Sigmoid colon (tissue), 7 donors: ENCODE data around the gene MARVELD2. TPM values are rescaled to one million over a fixed set of nuclear protein-coding genes. Genes with fewer than 3 reads are reported as not detected.

Experiments used
- DNase-seq: peaks from one replicate; pipeline ENCODE4 v3.0.0-alpha.2; 2019
- H3K27ac ChIP-seq, 4 donors: fragments of 200-600 bp; sonication (generic); one replicate each; pipeline ENCODE4 v1.5.1; 2016 to 2019; ENCODE audit warnings: mild to moderate bottlenecking in 1 of 4
- H3K27me3 ChIP-seq, 3 donors: fragments of 200-600 bp; sonication (generic); one replicate each; pipeline ENCODE4 v1.5.1; 2019; ENCODE audit warnings: mild to moderate bottlenecking in 1 of 3
- H3K36me3 ChIP-seq, 4 donors: fragments of 200-600 bp; sonication (generic); one replicate each; pipeline ENCODE4 v1.5.1; 2016 to 2019
- H3K4me1 ChIP-seq, 4 donors: fragments of 200-600 bp; sonication (generic); one replicate each; pipeline ENCODE4 v1.5.1; 2017 to 2019
- H3K4me3 ChIP-seq, 4 donors: fragments of 200-600 bp; sonication (generic); one replicate each; pipeline ENCODE4 v1.5.1; 2017 to 2019; ENCODE audit warnings: mild to moderate bottlenecking in 2 of 4, moderate library complexity in 1 of 4
- H3K9me3 ChIP-seq, 4 donors: fragments of 200-600 bp in 3 of 4; sonication (generic) in 3 of 4; one replicate each; pipeline versions ENCODE4 v1.5.1 to v1.6.1; 2013 to 2019
- CTCF ChIP-seq, 4 experiments: fragments of 450-650 bp in 3 of 4; fragments of 200-600 bp in 1 of 4; IDR thresholded peaks; one replicate each; pipeline ENCODE4 v1.5.1; 2016 to 2019; ENCODE audit warnings: antibody characterized with exemption in 4 of 4, mild to moderate bottlenecking in 3 of 4, moderate library complexity in 2 of 4
- EP300 ChIP-seq, 4 donors: sonication (generic); formaldehyde crosslinking; IDR thresholded peaks; one replicate each; pipeline ENCODE4 v1.6.1; 2017; ENCODE audit warnings: antibody characterized with exemption in 4 of 4
- POLR2A ChIP-seq, 2 donors: fragments of 450-650 bp; IDR thresholded peaks; one replicate each; pipeline ENCODE4 v1.6.1; 2016; ENCODE audit warnings: antibody characterized with exemption in 2 of 2, mild to moderate bottlenecking in 2 of 2, moderate library complexity in 2 of 2
- POLR2AphosphoS5 ChIP-seq, 4 donors: sonication (generic); formaldehyde crosslinking; IDR thresholded peaks; one replicate each; pipeline ENCODE4 v1.6.1; 2017; ENCODE audit warnings: antibody characterized with exemption in 4 of 4
- WGBS, 2 donors: extraction: QIAGEN DNeasy Blood & Tissue Kit; methylation state at CpG; one replicate each; pipeline ENCODE4 v1.1.7; 2013; 5-methylcytosine and 5-hydroxymethylcytosine counted together
- intact Hi-C: fragments of 100-400 bp; cut with DNase I; formaldehyde crosslinking; loops from one replicate; pipeline ENCODE4 v1.15.1; 2023
- polyA plus RNA-seq, 3 donors: library from polyadenylated mRNA; stranded (reverse); fragments of 200-250 nt; gene quantifications; one replicate each; pipeline ENCODE4 v1.2.3, GENCODE V29; 2013
- total RNA-seq, 4 donors: library from RNA; depleted of rRNA; stranded (reverse); fragments of >200 nt; gene quantifications; one replicate each; pipeline ENCODE4 v1.1.0, GENCODE V29; 2016
- donor health status: healthy with polysubstance abuse.
- donor health status: Bipolar disorder and iron deficiency.
- donor health status: healthy.

The MARVELD2 gene
- total and polyA plus RNA-seq, 7 donors, result 0.28 to 9.7 (median 2.3) TPM; not detected in 1

DNA sequence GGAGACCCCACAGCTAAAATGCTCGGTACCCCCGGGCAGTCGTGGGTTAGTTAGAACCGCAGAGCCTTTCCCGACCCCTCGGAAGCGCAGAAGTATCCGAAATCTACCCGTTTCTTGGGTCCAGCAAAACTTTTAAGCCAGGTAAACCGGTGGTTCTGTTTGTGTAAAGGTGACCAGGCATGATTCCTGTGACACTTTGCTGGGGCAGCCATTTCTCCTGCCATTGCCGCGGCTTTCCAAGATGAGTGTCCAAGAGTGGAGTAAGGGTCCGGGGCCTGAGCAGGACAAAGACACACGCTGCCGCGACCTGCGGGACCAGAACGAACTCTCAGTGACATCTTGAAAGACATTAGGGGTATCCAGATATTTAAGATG, 655 bp downstream of the MARVELD2 start:
- peak overlapping the region in 1 of 4 donors; percentile 8 for H3K27ac ChIP-seq
- H3K4me3 ChIP-seq, result peak overlapping the region in 3 of 4 donors; percentile 56 to 61 (median 58)
- intact Hi-C loops, result no loop called here
- WGBS, 2 donors, result 16 to 43% methylated on average over 18 of the region's 18 CpGs
- no peak for DNase-seq
- peaks cover 0 to 4% (median 0%) of the 10 kb centered on the region in 3 donors for H3K27me3 ChIP-seq
- no peaks in the 10 kb centered on the region for H3K9me3 ChIP-seq
- TF ChIP-seq POLR2AphosphoS5 (IDR thresholded peaks at IDR 0.05), result no peak
- TF ChIP-seq CTCF (IDR thresholded peaks at IDR 0.05), result no peak
- TF ChIP-seq EP300 (IDR thresholded peaks at IDR 0.05), result no peak
- TF ChIP-seq POLR2A (IDR thresholded peaks at IDR 0.05), result no peak
- peaks cover 0 to 7% (median 0%) of the 10 kb centered on the region in 4 donors for H3K4me1 ChIP-seq
- peaks cover 0 to 35% (median 4%) of the 10 kb centered on the region in 4 donors for H3K36me3 ChIP-seq

GRCh38 chr5:69416180-69416579, 1.3 kb downstream of the MARVELD2 start:
- WGBS, 2 donors, result 20 to 75% methylated on average over 6 of the region's 6 CpGs
- no peaks in the 10 kb centered on the region for H3K9me3 ChIP-seq

GRCh38 chr5:69416699-69417098, 1.8 kb downstream of the MARVELD2 start:
- Histone ChIP-seq H3K27ac (no peak overlapping the region), H3K36me3 (peaks cover 0 to 26% (median 4%) of the 10 kb centered on the region in 4 donors), H3K4me1 (peaks cover 0 to 7% (median 0%) of the 10 kb centered on the region in 4 donors), H3K9me3 (no peaks in the 10 kb centered on the region), H3K4me3 (no peak overlapping the region), H3K27me3 (peaks cover 0 to 4% (median 0%) of the 10 kb centered on the region in 3 donors)
- no peak for DNase-seq
- TF ChIP-seq CTCF (IDR thresholded peaks at IDR 0.05) (no peak), POLR2A (IDR thresholded peaks at IDR 0.05) (no peak), EP300 (IDR thresholded peaks at IDR 0.05) (no peak), POLR2AphosphoS5 (IDR thresholded peaks at IDR 0.05) (no peak)
- intact Hi-C loops, result no loop called here

More at GRCh38 chr5:69416180-69416579, 1.3 kb downstream of the MARVELD2 start:
- Histone ChIP-seq H3K36me3 (peaks cover 0 to 31% (median 4%) of the 10 kb centered on the region in 4 donors), H3K27ac (no peak overlapping the region), H3K27me3 (peaks cover 0 to 4% (median 0%) of the 10 kb centered on the region in 3 donors), H3K4me1 (peaks cover 0 to 7% (median 0%) of the 10 kb centered on the region in 4 donors), H3K4me3 (no peak overlapping the region)
- no peak for DNase-seq
- TF ChIP-seq POLR2A (IDR thresholded peaks at IDR 0.05) (no peak), CTCF (IDR thresholded peaks at IDR 0.05) (no peak), POLR2AphosphoS5 (IDR thresholded peaks at IDR 0.05) (no peak), EP300 (IDR thresholded peaks at IDR 0.05) (no peak)
- intact Hi-C loops, result no loop called here

DNA sequence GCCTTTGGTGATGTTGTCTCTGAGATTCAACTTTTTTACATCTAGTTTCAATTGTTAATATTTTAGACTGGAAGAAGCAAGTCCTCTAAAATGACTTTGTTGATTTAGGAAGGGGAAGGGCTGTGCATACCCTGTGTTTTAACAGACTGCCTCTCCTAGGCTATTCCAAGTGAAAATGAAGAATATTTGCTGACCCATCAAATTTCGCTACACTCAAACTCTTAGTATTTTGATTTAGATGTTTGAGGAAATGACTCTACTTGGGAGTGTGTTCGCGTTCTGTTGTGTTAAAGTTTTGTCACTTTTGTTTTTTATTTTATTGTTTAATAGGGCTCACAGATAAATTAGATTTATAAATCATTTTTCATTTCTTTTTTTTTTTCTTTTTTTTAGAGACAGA, 3.6 kb downstream of the MARVELD2 start:
- peaks cover 0 to 7% (median 0%) of the 10 kb centered on the region in 4 donors for H3K4me1 ChIP-seq
- no peak for DNase-seq
- H3K9me3 ChIP-seq, result no peaks in the 10 kb centered on the region
- TF ChIP-seq EP300 (IDR thresholded peaks at IDR 0.05) (no peak), POLR2A (IDR thresholded peaks at IDR 0.05) (no peak), CTCF (IDR thresholded peaks at IDR 0.05) (no peak), POLR2AphosphoS5 (IDR thresholded peaks at IDR 0.05) (no peak)
- intact Hi-C loops, result no loop called here
- H3K27me3 ChIP-seq, result peaks cover 0 to 4% (median 0%) of the 10 kb centered on the region in 3 donors
- H3K27ac ChIP-seq, result no peak overlapping the region
- WGBS, 2 donors, result 94% methylated on average over 3 of the region's 3 CpGs
- no peak overlapping the region for H3K4me3 ChIP-seq
- H3K36me3 ChIP-seq, result peaks cover 0 to 12% (median 4%) of the 10 kb centered on the region in 4 donors
